ENCODE measurements around the gene E2F7.

E2F7 gene

DNA sequence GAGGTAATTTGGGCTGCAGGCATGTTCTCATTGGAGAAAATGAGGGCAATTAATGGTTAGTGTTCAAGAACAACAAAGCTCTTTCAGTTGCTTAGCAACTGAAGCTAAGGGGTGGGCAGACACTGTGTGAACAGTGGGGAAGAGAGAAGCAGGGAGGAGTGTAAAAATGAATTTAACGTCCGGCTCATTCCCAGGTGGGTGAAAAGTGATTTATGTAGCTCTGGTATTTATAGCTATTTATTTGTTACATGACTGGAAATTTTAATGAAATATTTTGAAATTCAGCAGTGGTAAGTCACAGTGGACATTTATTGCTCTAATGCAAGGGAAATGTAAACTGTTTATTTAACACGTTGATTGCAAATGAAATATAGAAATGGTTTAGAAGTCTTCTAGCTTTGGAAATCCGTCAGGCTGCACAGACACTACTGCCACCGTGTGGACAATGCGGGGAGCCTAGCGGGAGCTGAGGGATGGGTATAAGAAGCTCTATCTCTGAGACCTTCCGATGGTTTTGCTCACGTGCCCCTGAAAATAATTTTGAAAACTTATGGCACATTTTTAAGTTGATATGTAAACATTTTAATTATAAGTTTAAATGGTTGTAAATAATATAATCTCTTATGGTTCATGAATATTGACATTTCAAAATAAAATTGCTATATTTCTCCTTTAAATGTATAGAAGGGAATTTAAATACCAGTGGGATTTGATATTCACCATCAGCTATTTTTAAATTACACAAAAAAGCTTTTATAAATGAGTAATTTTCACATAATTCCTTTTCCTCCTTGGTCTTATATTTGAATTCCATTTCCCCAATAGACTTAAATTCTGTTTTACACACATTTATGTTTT, 54.4 kb downstream of the E2F7 start:
- DNase-seq: peak; percentile 73 to 85

DNA sequence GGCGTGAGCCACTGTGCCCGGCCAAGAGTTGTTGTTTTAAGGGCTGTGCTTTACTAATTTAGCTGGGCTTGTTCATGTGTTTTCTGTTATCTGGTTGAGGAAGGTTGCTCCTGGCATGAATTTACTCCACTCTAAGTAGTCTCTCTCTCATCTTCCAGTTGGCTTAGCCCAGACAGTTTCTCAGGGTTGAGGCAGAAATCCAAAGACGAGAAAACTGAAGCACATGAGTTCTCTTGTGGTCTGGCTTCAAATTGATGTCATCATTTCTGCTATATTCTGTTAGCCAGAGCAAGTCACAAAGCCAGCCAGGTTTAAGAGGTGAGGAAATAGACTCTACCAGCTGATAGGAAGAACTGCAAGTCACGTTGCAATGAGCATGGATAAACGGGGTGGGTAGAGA, 57.9 kb downstream of the E2F7 start:
- no peak for DNase-seq

DNA sequence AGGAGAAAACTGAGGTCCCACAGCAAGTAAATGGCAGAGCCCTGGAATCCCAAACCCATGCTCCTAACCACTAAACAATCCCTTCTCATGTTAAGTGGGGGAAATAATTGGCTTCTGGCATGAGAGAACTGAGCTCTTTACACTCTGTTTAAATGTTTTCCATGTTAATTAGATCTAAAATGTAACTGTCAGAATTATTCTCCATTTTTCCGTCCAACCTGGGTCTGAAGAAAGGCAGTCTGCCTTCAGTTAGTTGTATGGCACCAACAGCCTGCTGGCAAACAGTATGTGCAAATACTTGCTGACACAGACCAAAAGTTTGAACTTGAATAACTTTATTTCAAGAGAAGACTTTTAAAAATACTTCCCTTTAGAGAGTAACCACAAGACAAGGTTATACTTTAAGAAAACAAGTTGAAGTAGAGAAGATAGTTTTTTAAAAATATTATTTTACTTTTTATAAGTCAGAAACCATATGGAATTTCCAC, 59.7 kb downstream of the E2F7 start:
- DNase-seq: no peak

DNA sequence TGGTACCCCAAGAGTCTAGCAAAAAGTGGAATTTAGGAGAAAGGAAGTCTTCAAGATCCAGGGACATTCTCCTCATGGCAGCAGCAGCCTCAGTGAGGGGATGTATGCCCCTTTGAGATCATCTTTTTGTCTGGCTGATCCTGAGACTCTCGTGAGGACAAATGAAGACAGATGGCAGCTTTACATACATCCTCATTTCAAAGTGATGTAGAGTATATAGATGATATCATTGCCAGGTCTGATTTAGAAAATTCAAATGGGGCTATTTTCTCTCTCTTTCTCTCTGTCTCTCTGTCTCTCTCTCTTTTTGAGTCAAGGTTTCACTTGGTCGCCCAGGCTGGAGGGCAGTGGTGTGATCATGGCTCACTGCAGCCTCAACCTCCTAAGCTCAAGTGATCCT, 61.5 kb downstream of the E2F7 start:
- no peak for DNase-seq

DNA sequence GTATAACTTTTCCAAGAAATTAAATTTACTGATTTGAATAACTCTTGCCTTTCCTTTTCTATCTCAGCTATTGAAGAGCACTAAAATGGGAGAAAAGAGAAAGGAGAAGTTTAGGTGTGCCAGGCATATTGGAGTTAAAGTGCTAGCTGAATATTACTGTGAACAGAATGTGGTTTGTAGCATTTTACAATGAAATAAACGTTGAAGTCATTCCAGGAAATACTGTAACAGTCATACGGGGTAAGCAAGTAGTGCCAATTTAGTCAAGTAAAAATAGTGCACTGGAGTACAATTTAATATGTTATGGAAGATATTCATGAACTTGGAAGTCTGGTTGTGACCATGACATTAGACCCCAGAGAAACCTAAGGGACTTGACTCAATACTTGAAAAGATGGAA, 62.1 kb downstream of the E2F7 start:
- no peak for DNase-seq

DNA sequence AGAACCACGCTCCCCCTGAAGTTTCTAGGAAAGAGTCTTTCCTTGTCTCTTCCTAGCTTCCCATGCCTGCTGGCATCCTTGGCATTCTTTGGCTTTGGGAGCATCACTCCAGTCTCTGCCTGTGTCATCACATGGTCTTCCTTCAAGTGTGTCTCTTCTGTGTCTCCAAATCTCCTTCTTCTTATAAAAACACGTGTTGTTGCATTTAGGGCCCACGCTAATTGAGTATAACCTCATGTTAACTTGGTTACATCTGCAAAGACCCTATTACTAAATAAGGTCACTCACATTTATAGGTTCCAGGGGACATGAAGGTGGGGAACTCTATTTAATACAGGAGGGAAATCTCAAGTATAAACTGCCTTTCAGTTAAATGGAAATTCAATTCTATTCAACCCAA, 63.0 kb downstream of the E2F7 start:
- DNase-seq: no peak

DNA sequence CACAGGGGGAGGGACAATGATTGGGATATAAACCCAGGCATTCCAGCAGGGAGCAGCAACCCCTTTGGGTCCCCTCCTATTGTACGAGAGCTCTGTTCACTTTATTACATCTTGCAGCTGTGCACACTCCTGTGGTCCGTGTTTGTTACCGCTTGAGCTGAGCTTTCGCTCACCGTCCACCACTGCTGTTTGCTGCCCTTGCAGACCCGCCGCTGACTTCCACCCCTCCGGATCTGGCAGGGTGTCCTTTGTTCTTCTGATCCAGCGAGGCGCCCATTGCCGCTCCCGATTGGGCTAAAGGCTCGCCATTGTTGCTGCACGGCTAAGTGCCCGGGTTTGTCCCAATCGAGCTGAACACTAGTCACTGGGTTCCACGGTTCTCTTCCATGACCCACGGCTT, 64.1 kb downstream of the E2F7 start:
- DNase-seq: no peak

DNA sequence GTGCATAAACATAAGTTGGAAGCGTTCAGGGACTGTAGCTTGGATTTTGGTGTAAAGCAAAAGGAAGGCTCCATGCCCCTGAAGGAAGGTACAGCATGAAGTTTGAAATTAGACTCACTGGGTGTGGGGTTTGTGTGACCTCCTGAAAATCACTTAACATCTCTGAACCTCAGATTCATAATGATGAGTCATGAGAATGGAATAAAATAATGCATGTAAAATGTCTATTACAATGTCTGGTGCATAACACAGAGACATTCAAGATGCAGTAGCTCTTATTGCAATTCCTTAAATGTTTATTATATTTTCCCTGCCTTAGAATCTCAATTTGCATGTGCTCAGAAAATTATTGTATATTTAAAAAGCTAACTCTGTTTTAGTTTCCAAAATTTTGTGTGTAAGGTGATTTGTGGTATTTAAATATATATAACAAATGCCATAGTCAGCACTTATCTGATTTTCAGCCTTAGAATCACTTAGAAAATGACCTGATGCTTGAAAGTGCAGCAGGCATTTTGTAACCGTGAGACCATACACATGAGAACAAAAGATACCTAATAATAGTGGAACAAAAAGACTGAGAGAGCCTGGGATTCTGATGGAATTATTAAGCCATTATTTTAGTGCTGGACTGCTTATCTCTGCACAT, 66.3 kb downstream of the E2F7 start:
- DNase-seq: no peak

DNA sequence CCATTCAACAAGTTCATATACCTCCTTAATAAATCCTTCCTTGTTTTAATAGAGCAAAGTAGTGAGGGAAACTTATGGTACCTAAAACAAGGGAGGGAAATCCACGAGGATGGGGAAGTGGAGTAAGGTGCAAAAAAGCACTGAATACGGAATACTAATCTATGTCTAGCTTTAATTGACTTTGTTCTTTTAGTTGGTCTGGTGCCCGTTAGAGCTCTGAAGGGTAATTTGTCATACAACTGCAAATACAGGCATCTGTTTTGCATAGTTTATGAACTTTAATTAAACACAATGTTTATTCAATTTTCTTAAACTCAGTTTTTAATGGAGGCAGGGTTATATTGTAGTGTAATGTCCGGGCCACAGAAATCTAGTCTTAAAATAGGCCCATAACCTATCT, 67.0 kb downstream of the E2F7 start:
- DNase-seq: no peak

DNA sequence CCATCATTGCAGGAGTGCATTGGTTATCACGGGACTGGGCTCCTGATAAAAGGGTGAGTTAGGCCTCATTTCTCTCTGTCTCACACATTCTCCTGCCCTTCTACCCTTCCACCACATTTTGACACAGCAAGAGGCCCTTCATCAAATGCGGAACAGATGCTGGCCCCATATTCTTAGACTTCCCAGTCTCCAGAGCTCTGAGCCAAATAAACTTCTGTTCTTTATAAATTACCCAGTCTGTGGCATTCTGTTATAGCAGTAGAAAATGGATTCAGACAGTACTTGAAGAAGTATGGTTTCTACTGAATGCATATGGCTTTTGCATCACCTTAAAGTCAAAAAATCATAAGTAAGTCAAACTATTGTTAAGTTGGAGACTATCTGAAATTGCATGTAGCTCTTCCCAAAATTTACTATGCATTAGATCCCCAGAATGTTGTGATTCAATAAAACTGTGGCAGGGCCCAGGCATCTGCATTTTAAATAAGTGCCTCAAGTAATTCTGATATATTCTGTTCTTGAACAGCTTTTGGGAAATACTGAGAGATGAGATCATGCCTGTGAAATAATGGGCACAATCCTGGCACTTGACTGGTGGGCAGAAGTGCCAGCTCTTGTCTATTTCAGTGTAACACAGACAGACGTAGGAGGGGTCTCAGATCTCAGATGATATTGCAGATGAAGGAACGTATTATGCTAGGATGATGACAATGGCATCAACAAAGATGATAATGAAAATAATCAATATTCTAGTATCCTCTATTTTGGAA, 68.2 kb downstream of the E2F7 start:
- DNase-seq: no peak

DNA sequence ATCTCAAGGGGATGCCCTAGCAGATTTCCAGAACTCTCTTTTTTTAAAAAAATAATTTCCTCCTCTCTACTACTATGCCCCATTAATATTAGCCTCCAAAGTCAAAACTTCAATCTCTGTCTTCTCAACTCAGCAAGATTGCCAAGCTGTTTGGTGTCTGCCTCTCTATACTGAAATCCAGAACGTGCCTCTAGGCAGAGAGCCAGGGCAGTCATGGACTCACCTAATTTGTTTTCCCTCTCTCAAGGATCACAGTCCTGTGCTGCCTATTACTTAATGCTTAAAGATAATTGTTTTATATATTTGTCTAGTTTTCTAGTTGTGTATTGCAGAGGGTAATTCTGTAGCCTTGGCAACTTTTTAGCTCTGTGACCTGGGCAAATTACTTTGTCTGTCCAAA, 74.7 kb downstream of the E2F7 start:
- DNase-seq: no peak

DNA sequence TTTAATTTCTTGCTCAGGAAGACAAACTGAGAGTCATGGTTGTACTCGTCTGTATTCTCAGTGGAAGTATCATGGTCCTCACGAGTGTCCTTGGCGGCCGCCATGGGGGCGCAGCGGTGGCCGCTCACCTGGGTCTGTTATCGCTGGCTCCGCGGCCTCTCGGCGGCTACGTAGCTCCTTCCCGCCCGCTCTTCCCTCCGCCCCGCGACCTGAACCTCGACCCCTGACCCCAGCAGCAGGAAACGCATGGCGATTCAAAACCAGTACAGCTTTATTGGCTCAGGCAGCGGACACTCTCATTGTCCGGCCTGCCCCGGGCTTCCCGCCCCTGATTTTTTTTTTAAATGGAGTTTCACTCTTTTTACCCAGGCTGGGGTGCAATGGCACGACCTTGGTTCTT, 80.8 kb downstream of the E2F7 start:
- DNase-seq: no peak

DNA sequence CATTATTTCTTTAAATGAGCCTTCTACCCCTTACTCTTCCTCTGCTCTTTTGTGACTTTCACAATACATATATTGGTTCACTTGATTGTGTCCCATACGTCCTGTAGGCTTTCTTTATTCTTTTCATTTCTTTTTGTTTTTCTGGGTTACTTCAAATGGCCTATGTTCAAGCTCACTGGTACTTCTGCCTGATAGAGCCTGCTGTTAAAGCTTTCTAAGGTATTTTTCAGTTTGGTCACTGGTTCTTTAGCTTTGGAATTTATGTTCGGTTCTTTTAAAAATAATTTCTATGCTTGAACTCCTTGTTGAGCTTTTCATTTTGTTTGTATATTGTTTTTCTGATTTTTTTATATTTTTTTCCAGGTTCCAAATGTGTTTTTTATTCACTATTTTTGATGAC, 81.9 kb downstream of the E2F7 start:
- DNase-seq: no peak

DNA sequence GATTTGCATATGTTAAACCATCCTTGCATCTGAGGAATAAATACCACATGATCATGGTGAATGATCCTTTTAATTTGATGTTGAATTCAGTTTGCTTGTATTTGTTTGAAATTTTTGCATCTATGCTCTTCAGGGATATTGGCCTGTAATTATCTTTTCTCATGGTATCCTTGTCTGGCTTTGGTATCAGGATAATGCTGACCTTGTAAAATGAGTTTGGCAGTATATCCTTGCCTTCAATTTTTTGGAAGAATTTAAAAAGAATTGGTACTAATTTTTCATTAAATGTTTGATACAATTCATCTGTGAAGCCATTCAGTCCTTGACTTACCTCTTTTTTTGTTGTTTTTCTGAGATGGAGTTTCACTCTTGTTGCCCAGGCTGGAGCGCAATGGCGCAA, 85.2 kb downstream of the E2F7 start:
- DNase-seq: no peak

DNA sequence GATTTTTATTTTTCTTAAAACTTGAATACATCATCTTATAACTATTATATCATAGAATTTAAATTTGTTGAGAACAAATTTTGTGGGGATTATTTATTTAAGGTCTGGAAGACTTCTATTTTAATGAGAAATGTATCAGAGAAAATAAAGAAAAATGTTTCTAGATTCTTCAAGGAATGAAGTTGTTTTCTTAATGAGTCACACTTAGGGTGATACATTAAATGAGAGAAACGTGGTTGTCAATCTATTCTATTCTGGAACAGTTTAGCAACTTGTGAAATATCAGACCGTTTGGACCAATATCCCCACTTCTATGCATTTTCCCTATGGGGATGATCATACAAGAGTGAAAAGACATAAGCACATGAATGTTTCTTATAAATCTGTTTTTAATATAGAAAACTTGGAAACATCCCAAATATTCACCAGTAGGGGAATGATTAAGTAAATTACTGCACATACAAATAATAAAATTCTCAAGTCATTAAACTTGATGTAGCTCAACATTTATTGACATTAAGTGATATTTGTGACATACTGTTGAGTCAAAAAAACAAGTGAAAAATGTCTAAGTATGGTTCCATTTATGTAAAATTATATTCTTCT, 88.5 kb downstream of the E2F7 start:
- DNase-seq: no peak

Measured in NCI-H187 (cell line).